Natural killer cell (primary cell): ENCODE results near the gene XAF1. TPM values are rescaled to one million over a fixed set of nuclear protein-coding genes. Genes with fewer than 3 reads are reported as not detected.

Experiments
- ATAC-seq, 3 donors: fragments of 150-1000 bp in 2 of 3; fragments of 200-7000 bp in 1 of 3; cut with Tn5 transposase; 1 replicate in 1 of 3; 2 replicates in 2 of 3; pipeline ENCODE4 v1.10.0; 2021; ENCODE audit warnings: mild to moderate bottlenecking in 2 of 3, moderate library complexity in 2 of 3
- DNase-seq, 2 donors: peaks; one replicate each; pipeline versions ENCODE4 v3.0.0 to v3.0.0-alpha.2; 2013 to 2021; ENCODE audit warnings: mixed read lengths in 1 of 2
- H3K27ac ChIP-seq: one replicate; pipeline ENCODE4 v1.5.1; 2013; ENCODE audit warnings: mild to moderate bottlenecking, low read length
- H3K27me3 ChIP-seq: one replicate; pipeline ENCODE4 v1.6.1; 2013; ENCODE audit warnings: low read length; ENCODE audit not compliant: control insufficient read depth, insufficient read depth
- H3K36me3 ChIP-seq: one replicate; pipeline ENCODE4 v1.6.1; 2013; ENCODE audit warnings: low read length; ENCODE audit not compliant: control insufficient read depth, insufficient read depth
- H3K4me1 ChIP-seq: one replicate; pipeline ENCODE4 v1.6.1; 2013; ENCODE audit warnings: low read length; ENCODE audit not compliant: control insufficient read depth, insufficient read depth
- H3K4me3 ChIP-seq: one replicate; pipeline ENCODE4 v1.5.1; 2013; ENCODE audit warnings: low read length
- H3K9me3 ChIP-seq: one replicate; pipeline ENCODE4 v1.6.1; 2013; ENCODE audit warnings: low read length; ENCODE audit not compliant: control insufficient read depth, insufficient read depth
- H3K27ac Mint-ChIP-seq, 2 donors: one replicate each; pipeline ENCODE4 v1.8.0; 2022; ENCODE audit warnings: mild to moderate bottlenecking in 2 of 2, mixed read lengths in 2 of 2, moderate library complexity in 1 of 2
- H3K27me3 Mint-ChIP-seq, 2 donors: one replicate each; pipeline ENCODE4 v1.8.0; 2022; ENCODE audit warnings: low read depth in 2 of 2, mixed read lengths in 2 of 2
- H3K36me3 Mint-ChIP-seq: one replicate; pipeline ENCODE4 v1.8.0; 2022; ENCODE audit warnings: mixed read lengths
- H3K4me1 Mint-ChIP-seq, 2 donors: one replicate each; pipeline ENCODE4 v1.8.0; 2022; ENCODE audit warnings: mixed read lengths in 2 of 2
- H3K4me3 Mint-ChIP-seq: one replicate; pipeline ENCODE4 v1.8.0; 2022; ENCODE audit warnings: mild to moderate bottlenecking, moderate library complexity, mixed read lengths
- H3K9me3 Mint-ChIP-seq, 2 donors: one replicate each; pipeline ENCODE4 v1.8.0; 2022; ENCODE audit warnings: mixed read lengths in 2 of 2
- CTCF ChIP-seq: fragments of 200-600 bp; IDR thresholded peaks from one replicate; pipeline ENCODE4 v1.8.0; 2022; ENCODE audit warnings: antibody characterized with exemption
- WGBS: methylation state at CpG from one replicate; pipeline ENCODE4 v1.1.7; 2013; ENCODE audit warnings: missing lambda C conversion rate; ENCODE audit not compliant: insufficient coverage; 5-methylcytosine and 5-hydroxymethylcytosine counted together
- intact Hi-C: fragments of 100-400 bp; cut with micrococcal nuclease; formaldehyde crosslinking; loops from one replicate; pipeline ENCODE4 v1.14.2; 2022
- total RNA-seq, 4 donors: library from RNA; stranded (reverse); fragments of 120-200 nt in 1 of 4; gene quantifications; one replicate each; pipeline versions ENCODE4 v1.2.3 to v1.2.4, GENCODE V29; 2013 to 2022

Gene XAF1
- total RNA-seq, 3 donors from 2014 or later (not counting 1 experiment from before 2014, with no cell fraction given) = 64.2 to 130 (median 97.4) TPM

- Histone ChIP-seq H3K4me3 (no peak overlapping the region), H3K27ac (no peak overlapping the region), H3K27me3 (peaks cover 13% of the 10 kb centered on the region), H3K9me3 (no peaks in the 10 kb centered on the region), H3K36me3 (no peaks in the 10 kb centered on the region), H3K4me1 (peaks cover 21% of the 10 kb centered on the region)
- TF ChIP-seq CTCF = no peak
- no peak for DNase-seq
- no peaks in the 10 kb centered on the region for H3K36me3 Mint-ChIP-seq
- ATAC-seq = no peak
- WGBS = 32% methylated on average over 2 of the region's 2 CpGs
- no peaks in the 10 kb centered on the region for H3K9me3 Mint-ChIP-seq
- no peak overlapping the region for H3K4me3 Mint-ChIP-seq
- peaks cover 42 to 54% of the 10 kb centered on the region in 2 donors for H3K27me3 Mint-ChIP-seq
- no peak overlapping the region for H3K27ac Mint-ChIP-seq
- peaks cover 0 to 21% of the 10 kb centered on the region in 2 donors for H3K4me1 Mint-ChIP-seq
- intact Hi-C loops = no loop called here
These were observed 44.2 kb upstream of the XAF1 start for GRCh38 chr17:6711681-6712057.

- H3K27me3 Mint-ChIP-seq = peaks cover 44 to 54% of the 10 kb centered on the region in 2 donors
- H3K27ac ChIP-seq = no peak overlapping the region
- H3K4me1 ChIP-seq = peaks cover 21% of the 10 kb centered on the region
- no peak overlapping the region for H3K27ac Mint-ChIP-seq
- no peaks in the 10 kb centered on the region for H3K9me3 ChIP-seq
- ATAC-seq = no peak
- no peak overlapping the region for H3K4me3 Mint-ChIP-seq
- peaks cover 13% of the 10 kb centered on the region for H3K27me3 ChIP-seq
- no peaks in the 10 kb centered on the region for H3K36me3 Mint-ChIP-seq
- no peaks in the 10 kb centered on the region for H3K9me3 Mint-ChIP-seq
- peaks cover 0 to 21% of the 10 kb centered on the region in 2 donors for H3K4me1 Mint-ChIP-seq
- TF ChIP-seq CTCF = no peak
- H3K36me3 ChIP-seq = no peaks in the 10 kb centered on the region
- no peak for DNase-seq
- intact Hi-C loops = no loop called here
- 63% methylated on average over 11 of the region's 11 CpGs for WGBS
- no peak overlapping the region for H3K4me3 ChIP-seq
These were observed 43.6 kb upstream of the XAF1 start for GRCh38 chr17:6712058-6712853.

GRCh38 chr17:6712854-6713129 lies 43.1 kb upstream of the XAF1 start:
- H3K27me3 Mint-ChIP-seq = peaks cover 46 to 59% of the 10 kb centered on the region in 2 donors
- Histone ChIP-seq H3K36me3 (no peaks in the 10 kb centered on the region), H3K9me3 (no peaks in the 10 kb centered on the region), H3K27me3 (peaks cover 13% of the 10 kb centered on the region), H3K27ac (no peak overlapping the region), H3K4me3 (no peak overlapping the region), H3K4me1 (peaks cover 21% of the 10 kb centered on the region)
- H3K27ac Mint-ChIP-seq = no peak overlapping the region
- ATAC-seq (no peak), DNase-seq (no peak)
- no peaks in the 10 kb centered on the region for H3K9me3 Mint-ChIP-seq
- peaks cover 0 to 21% of the 10 kb centered on the region in 2 donors for H3K4me1 Mint-ChIP-seq
- intact Hi-C loops = no loop called here
- H3K36me3 Mint-ChIP-seq = no peaks in the 10 kb centered on the region
- H3K4me3 Mint-ChIP-seq = no peak overlapping the region
- WGBS = 19% methylated on average over 14 of the region's 14 CpGs
- TF ChIP-seq CTCF = no peak
